NCI-H146 treated with DMSO at 0.1 percent for 48 hours (cell line): ENCODE results near the gene SLC26A2.
"Not testable (repeated sequence)": the region's sequence is repeated elsewhere in the genome, so short reads cannot be mapped to it uniquely, and the experiment has no call there.

ENCODE experiments used
- DNase-seq: peaks from one replicate; lab custom pipeline; 2025; ENCODE audit not compliant: unreplicated experiment; lab: John Stamatoyannopoulos, UW

Gene SLC26A2

GRCh38 chr5:150000990-150001659 is 40.6 kb downstream of the SLC26A2 start:
- DNase-seq, result peak; percentile 0

- peak; percentile 11 for DNase-seq
Measured at GRCh38 chr5:150001660-150002486, 41.3 kb downstream of the SLC26A2 start.

GRCh38 chr5:150006318-150006717 is 45.8 kb downstream of the SLC26A2 start:
- no peak for DNase-seq

GRCh38 chr5:150007050-150007449 is 46.5 kb downstream of the SLC26A2 start:
- no peak for DNase-seq

- DNase-seq, result no peak
Measured at GRCh38 chr5:150009671-150010387, 49.3 kb downstream of the SLC26A2 start.

- DNase-seq, result no peak
Measured at GRCh38 chr5:150013931-150014330, 53.4 kb downstream of the SLC26A2 start.

GRCh38 chr5:150014456-150014855 is 53.9 kb downstream of the SLC26A2 start:
- no peak for DNase-seq

- no peak for DNase-seq
Measured at GRCh38 chr5:150015415-150015814, 54.9 kb downstream of the SLC26A2 start.

GRCh38 chr5:150016537-150016936 is 56.0 kb downstream of the SLC26A2 start:
- no peak for DNase-seq

- DNase-seq, result no peak
Measured at GRCh38 chr5:150017226-150018005, 56.9 kb downstream of the SLC26A2 start.

- DNase-seq, result no peak
Measured at GRCh38 chr5:150020249-150020648, 59.7 kb downstream of the SLC26A2 start.

GRCh38 chr5:150021491-150022157 is 61.1 kb downstream of the SLC26A2 start:
- no peak for DNase-seq

GRCh38 chr5:150022158-150022531 is 61.6 kb downstream of the SLC26A2 start:
- no peak for DNase-seq

GRCh38 chr5:150022681-150023080 is 62.1 kb downstream of the SLC26A2 start:
- DNase-seq, result no peak

- no peak for DNase-seq
Measured at GRCh38 chr5:150023136-150023535, 62.6 kb downstream of the SLC26A2 start.

- no peak for DNase-seq
Measured at GRCh38 chr5:150024346-150024984, 63.9 kb downstream of the SLC26A2 start.

- DNase-seq, result no peak
Measured at GRCh38 chr5:150026682-150027172, 66.2 kb downstream of the SLC26A2 start.

GRCh38 chr5:150028047-150028446 is 67.5 kb downstream of the SLC26A2 start:
- DNase-seq, result not testable (repeated sequence)

- no peak for DNase-seq
Measured at GRCh38 chr5:150033334-150033733, 72.8 kb downstream of the SLC26A2 start.

GRCh38 chr5:150034662-150035061 is 74.1 kb downstream of the SLC26A2 start:
- DNase-seq, result no peak
